ENCODE data around the gene MSANTD1. TPM values are rescaled to one million over a fixed set of nuclear protein-coding genes. Genes with fewer than 3 reads are reported as not detected.

The MSANTD1 gene
- total and polyA plus RNA-seq, 2 of the 8 experiments (the other 6 are each of a cell fraction or from before 2014, with no cell fraction given), result 0.23 to 0.45 TPM

GRCh38 chr4:3297066-3297859 lies 48.3 kb downstream of the MSANTD1 start (continued):
- TF ChIP-seq CHD7 (IDR thresholded peaks at IDR 0.05; ENCODE audit: insufficient replicate concordance, low read length) (no peak), KDM4A (IDR thresholded peaks at IDR 0.05; ENCODE audit: low read depth, low read length, severe bottlenecking) (no peak), ZNF274 (IDR thresholded peaks at IDR 0.05; ENCODE audit: borderline replicate concordance, extremely low read depth, low read length) (no peak), POLR2A (IDR thresholded peaks at IDR 0.05; ENCODE audit: control extremely low read depth in 1 of 2, low read depth in 2 of 2, low read length in 2 of 2) (no peak), MAX (IDR thresholded peaks at IDR 0.05) (no peak), HDAC2 (IDR thresholded peaks at IDR 0.05; ENCODE audit: borderline replicate concordance in 1 of 2, low read depth in 2 of 2, low read length in 2 of 2) (no peak), PHF8 (conservative IDR thresholded peaks at IDR 0.05; ENCODE audit: low read depth, low read length) (no peak), SP2 (IDR thresholded peaks at IDR 0.05; ENCODE audit: low read length) (no peak)
- TF ChIP-seq, protein P1, sequence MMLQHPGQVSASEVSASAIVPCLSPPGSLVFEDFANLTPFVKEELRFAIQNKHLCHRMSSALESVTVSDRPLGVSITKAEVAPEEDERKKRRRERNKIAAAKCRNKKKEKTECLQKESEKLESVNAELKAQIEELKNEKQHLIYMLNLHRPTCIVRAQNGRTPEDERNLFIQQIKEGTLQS (IDR thresholded peaks at IDR 0.05; ENCODE audit: insufficient read depth, low read depth, low read length), result no peak

Measured in H1 (cell line).